Hematopoietic multipotent progenitor cell treated with erythropoietin and hydrocortisone succinate and interleukin-3 and kit ligand, for 6 days (in vitro differentiated cells): ENCODE results near the gene STMND1.
A peak's percentile ranks its signal among the peaks of the same experiment; 100 is the strongest.

ENCODE experiments used
- DNase-seq: peaks from one replicate; pipeline ENCODE4 v3.0.0-alpha.2; 2015

STMND1 gene

GRCh38 chr6:17099401-17100059 is 2.3 kb upstream of the STMND1 start:
- no peak for DNase-seq

GRCh38 chr6:17100806-17101205 is 1.0 kb upstream of the STMND1 start:
- no peak for DNase-seq

GRCh38 chr6:17102258-17102870 is 514 bp downstream of the STMND1 start:
- no peak for DNase-seq

- peak; percentile 8 for DNase-seq
Observed at GRCh38 chr6:17103715-17104114, 1.9 kb downstream of the STMND1 start.

GRCh38 chr6:17107863-17108262 is 6.0 kb downstream of the STMND1 start:
- DNase-seq: no peak

GRCh38 chr6:17115251-17116116 is 13.6 kb downstream of the STMND1 start:
- DNase-seq: no peak

GRCh38 chr6:17116117-17116440 is 14.2 kb downstream of the STMND1 start:
- DNase-seq: no peak

GRCh38 chr6:17120019-17120418 is 18.2 kb downstream of the STMND1 start:
- DNase-seq: no peak

GRCh38 chr6:17125407-17125806 is 23.6 kb downstream of the STMND1 start:
- DNase-seq: no peak

- DNase-seq: no peak
Observed at GRCh38 chr6:17130786-17131185, 28.9 kb downstream of the STMND1 start.

GRCh38 chr6:17132967-17133366 is 31.1 kb downstream of the STMND1 start:
- no peak for DNase-seq

- no peak for DNase-seq
Observed at GRCh38 chr6:17138033-17138432, 36.2 kb downstream of the STMND1 start.

- no peak for DNase-seq
Observed at GRCh38 chr6:17144016-17144415, 42.2 kb downstream of the STMND1 start.

GRCh38 chr6:17149571-17149970 is 47.7 kb downstream of the STMND1 start:
- DNase-seq: no peak

GRCh38 chr6:17150096-17150495 is 48.2 kb downstream of the STMND1 start:
- DNase-seq: no peak

GRCh38 chr6:17151888-17152287 is 50.0 kb downstream of the STMND1 start:
- DNase-seq: no peak

- DNase-seq: no peak
Observed at GRCh38 chr6:17152703-17153102, 50.9 kb downstream of the STMND1 start.

- peak; percentile 80 for DNase-seq
Observed at GRCh38 chr6:17156112-17156921, 54.5 kb downstream of the STMND1 start.

GRCh38 chr6:17156966-17157365 is 55.1 kb downstream of the STMND1 start:
- DNase-seq: no peak

- no peak for DNase-seq
Observed at GRCh38 chr6:17157617-17158016, 55.8 kb downstream of the STMND1 start.

GRCh38 chr6:17159240-17159639 is 57.4 kb downstream of the STMND1 start:
- no peak for DNase-seq

- DNase-seq: no peak
Observed at GRCh38 chr6:17161076-17161475, 59.2 kb downstream of the STMND1 start.

- no peak for DNase-seq
Observed at GRCh38 chr6:17165383-17165782, 63.5 kb downstream of the STMND1 start.
